ENCODE data around the gene USP47. TPM values are rescaled to one million over a fixed set of nuclear protein-coding genes. Genes with fewer than 3 reads are reported as not detected.
A peak's percentile ranks its signal among the peaks of the same experiment; 100 is the strongest.
"Not testable (repeated sequence)": the region's sequence is repeated elsewhere in the genome, so short reads cannot be mapped to it uniquely, and the experiment has no call there.

USP47 gene
- polyA plus RNA-seq, 3 donors, result 90.4 to 97.5 (median 91.0) TPM

- no peak for DNase-seq (ENCODE audit: low read depth in 3 of 3, low spot score in 2 of 3)
Observed at GRCh38 chr11:11821899-11822298, 19.9 kb upstream of the USP47 start.

GRCh38 chr11:11822946-11823345, 18.8 kb upstream of the USP47 start:
- DNase-seq (ENCODE audit: low read depth in 3 of 3, low spot score in 2 of 3), result no peak

- no peak for DNase-seq (ENCODE audit: low read depth in 3 of 3, low spot score in 2 of 3)
Observed at GRCh38 chr11:11826260-11826659, 15.5 kb upstream of the USP47 start.

- DNase-seq (ENCODE audit: low read depth in 3 of 3, low spot score in 2 of 3), result no peak
Observed at GRCh38 chr11:11827272-11827671, 14.5 kb upstream of the USP47 start.

- DNase-seq (ENCODE audit: low read depth in 3 of 3, low spot score in 2 of 3), result not testable (repeated sequence)
Observed at GRCh38 chr11:11831406-11831805, 10.4 kb upstream of the USP47 start.

GRCh38 chr11:11836676-11837231, 5.0 kb upstream of the USP47 start:
- no peak for DNase-seq (ENCODE audit: low read depth in 3 of 3, low spot score in 2 of 3)

- no peak for DNase-seq (ENCODE audit: low read depth in 3 of 3, low spot score in 2 of 3)
Observed at GRCh38 chr11:11839718-11840117, 2.1 kb upstream of the USP47 start.

- peak in 2 of 3 donors; percentile 20 to 52 for DNase-seq (ENCODE audit: low read depth in 3 of 3, low spot score in 2 of 3)
Observed at GRCh38 chr11:11841116-11841722, 553 bp upstream of the USP47 start.

GRCh38 chr11:11842421-11843008, 743 bp downstream of the USP47 start:
- peak; percentile 69 to 78 (median 74) for DNase-seq (ENCODE audit: low read depth in 3 of 3, low spot score in 2 of 3)

GRCh38 chr11:11843211-11843621, 1.4 kb downstream of the USP47 start:
- no peak for DNase-seq (ENCODE audit: low read depth in 3 of 3, low spot score in 2 of 3)

GRCh38 chr11:11843642-11844041, 1.9 kb downstream of the USP47 start:
- DNase-seq (ENCODE audit: low read depth in 3 of 3, low spot score in 2 of 3), result no peak

- DNase-seq (ENCODE audit: low read depth in 3 of 3, low spot score in 2 of 3), result no peak
Observed at GRCh38 chr11:11844272-11844671, 2.5 kb downstream of the USP47 start.

GRCh38 chr11:11845071-11845470, 3.3 kb downstream of the USP47 start:
- no peak for DNase-seq (ENCODE audit: low read depth in 3 of 3, low spot score in 2 of 3)

GRCh38 chr11:11845551-11845950, 3.8 kb downstream of the USP47 start:
- no peak for DNase-seq (ENCODE audit: low read depth in 3 of 3, low spot score in 2 of 3)

- no peak for DNase-seq (ENCODE audit: low read depth in 3 of 3, low spot score in 2 of 3)
Observed at GRCh38 chr11:11847082-11847481, 5.3 kb downstream of the USP47 start.

GRCh38 chr11:11848891-11849746, 7.3 kb downstream of the USP47 start:
- no peak for DNase-seq (ENCODE audit: low read depth in 3 of 3, low spot score in 2 of 3)

- no peak for DNase-seq (ENCODE audit: low read depth in 3 of 3, low spot score in 2 of 3)
Observed at GRCh38 chr11:11850668-11851067, 8.9 kb downstream of the USP47 start.

GRCh38 chr11:11856638-11857037, 14.9 kb downstream of the USP47 start:
- no peak for DNase-seq (ENCODE audit: low read depth in 3 of 3, low spot score in 2 of 3)

- DNase-seq (ENCODE audit: low read depth in 3 of 3, low spot score in 2 of 3), result no peak
Observed at GRCh38 chr11:11857769-11858168, 16.0 kb downstream of the USP47 start.

GRCh38 chr11:11858676-11859075, 16.9 kb downstream of the USP47 start:
- DNase-seq (ENCODE audit: low read depth in 3 of 3, low spot score in 2 of 3), result no peak
